ENCODE results near the gene LIPC.

LIPC gene

DNA sequence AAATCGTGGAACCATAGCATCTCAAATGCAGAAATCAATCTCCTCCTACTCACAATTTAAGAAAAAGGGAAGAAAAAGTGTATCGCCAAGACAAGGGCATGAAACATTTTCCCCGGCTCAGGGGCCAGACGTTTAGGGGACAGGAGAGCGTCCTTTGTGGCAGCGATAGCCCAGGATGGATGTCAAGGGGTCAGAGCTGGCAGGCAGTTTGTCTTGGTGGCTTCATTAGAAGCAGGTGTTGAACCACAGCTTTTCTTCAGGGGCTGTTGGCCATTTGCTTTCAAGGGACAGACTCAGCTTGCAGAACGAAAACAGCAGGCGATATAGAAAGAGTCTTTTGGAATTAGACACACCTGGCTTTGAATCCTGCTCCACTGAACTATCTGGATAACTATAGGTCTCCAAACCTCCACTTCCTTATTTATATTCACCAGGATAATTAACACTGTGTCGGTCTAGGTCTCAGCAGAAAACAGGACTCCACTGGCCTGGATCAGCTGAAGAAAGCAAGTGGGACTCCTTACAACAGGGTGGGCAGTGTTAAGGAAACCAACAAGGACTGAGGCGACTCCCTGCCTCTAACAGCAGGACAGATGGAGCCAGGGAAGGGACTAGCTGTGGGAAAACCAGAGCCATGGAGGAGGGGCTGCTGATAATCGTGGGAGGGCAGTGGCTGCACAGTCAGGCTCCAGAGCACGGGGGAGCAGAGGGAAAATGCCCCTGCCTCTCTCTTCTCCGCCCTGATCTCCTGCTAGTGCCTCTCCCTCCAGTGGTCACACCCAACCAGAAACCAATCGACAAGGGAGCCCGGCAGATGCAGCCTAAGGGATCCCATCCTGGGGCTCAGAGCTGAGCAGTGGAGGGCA, 123.6 kb downstream of the LIPC start:
- in situ Hi-C loops (cut with HindIII; ENCODE audit: low sequenced_read_pairs): no loop called here
- TF ChIP-seq, protein P1, sequence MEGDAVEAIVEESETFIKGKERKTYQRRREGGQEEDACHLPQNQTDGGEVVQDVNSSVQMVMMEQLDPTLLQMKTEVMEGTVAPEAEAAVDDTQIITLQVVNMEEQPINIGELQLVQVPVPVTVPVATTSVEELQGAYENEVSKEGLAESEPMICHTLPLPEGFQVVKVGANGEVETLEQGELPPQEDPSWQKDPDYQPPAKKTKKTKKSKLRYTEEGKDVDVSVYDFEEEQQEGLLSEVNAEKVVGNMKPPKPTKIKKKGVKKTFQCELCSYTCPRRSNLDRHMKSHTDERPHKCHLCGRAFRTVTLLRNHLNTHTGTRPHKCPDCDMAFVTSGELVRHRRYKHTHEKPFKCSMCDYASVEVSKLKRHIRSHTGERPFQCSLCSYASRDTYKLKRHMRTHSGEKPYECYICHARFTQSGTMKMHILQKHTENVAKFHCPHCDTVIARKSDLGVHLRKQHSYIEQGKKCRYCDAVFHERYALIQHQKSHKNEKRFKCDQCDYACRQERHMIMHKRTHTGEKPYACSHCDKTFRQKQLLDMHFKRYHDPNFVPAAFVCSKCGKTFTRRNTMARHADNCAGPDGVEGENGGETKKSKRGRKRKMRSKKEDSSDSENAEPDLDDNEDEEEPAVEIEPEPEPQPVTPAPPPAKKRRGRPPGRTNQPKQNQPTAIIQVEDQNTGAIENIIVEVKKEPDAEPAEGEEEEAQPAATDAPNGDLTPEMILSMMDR (IDR thresholded peaks at IDR 0.05; ENCODE audit: low read depth, low read length): no peak
- DNase-seq (ENCODE audit: low read depth, low spot score): no peak
- H3K4me3 ChIP-seq (ENCODE audit: low read depth, low read length): no peak overlapping the region

DNA sequence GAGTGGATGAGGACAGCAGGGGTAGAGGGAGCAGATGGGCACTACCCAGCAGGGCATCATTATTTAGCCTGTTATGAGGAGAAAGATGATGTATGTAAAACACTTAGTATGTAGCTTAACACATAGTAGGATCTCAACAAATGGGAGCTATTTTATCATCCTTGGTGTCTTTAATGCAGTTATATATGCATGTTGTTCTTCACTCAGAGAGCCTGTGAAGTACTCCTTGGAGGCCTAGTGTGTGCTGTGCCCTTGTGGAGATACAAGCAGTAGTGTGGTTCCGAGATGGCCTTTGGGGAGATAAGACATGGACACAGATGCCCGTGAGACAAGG, 124.2 kb downstream of the LIPC start:
- no peak for DNase-seq (ENCODE audit: low read depth, low spot score)
- in situ Hi-C loops (cut with HindIII; ENCODE audit: low sequenced_read_pairs): no loop called here
- TF ChIP-seq, protein P1 (IDR thresholded peaks at IDR 0.05; ENCODE audit: low read depth, low read length): no peak
- no peak overlapping the region for H3K4me3 ChIP-seq (ENCODE audit: low read depth, low read length)

DNA sequence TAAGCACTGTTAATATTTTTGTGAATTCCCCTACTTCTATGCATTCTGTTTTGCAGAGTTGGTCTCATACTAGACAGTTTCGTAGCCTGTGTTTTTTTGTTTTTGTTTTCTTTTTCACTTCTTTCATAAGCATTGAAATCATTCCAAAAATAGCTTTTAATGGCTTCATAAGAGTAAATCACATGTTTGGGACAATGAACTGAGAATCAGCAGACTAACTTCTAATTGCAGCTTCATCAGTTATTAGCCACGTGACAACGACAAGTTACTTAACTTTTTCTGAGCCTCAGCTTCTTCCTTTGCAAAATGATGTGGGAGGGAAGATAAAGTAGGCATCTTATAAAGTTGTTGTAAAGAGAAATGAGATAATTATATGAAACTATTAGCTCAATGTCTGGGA, 124.8 kb downstream of the LIPC start:
- no peak overlapping the region for H3K4me3 ChIP-seq (ENCODE audit: low read depth, low read length)
- in situ Hi-C loops (cut with HindIII; ENCODE audit: low sequenced_read_pairs): no loop called here
- no peak for DNase-seq (ENCODE audit: low read depth, low spot score)
- TF ChIP-seq, protein P1 (IDR thresholded peaks at IDR 0.05; ENCODE audit: low read depth, low read length): no peak

DNA sequence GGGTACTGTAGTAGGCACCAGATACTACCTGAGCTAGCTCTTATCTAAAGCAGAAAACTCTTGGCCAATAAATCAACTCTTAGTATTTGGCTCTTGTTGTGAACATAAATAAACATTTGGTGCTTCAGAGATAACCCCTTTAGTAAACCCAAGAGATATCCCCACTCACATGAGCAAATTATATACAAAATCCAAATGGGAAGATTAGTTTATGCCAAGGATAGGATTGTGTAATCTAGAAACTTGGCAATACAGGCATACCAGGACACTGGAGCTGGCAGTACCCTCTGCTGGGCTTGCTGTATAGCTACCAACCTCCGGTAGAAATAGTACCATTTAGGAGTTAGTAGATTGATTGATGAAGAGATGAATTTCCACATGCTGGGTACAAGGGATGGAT, 127.0 kb downstream of the LIPC start:
- DNase-seq (ENCODE audit: low read depth, low spot score): no peak
- in situ Hi-C loops (cut with HindIII; ENCODE audit: low sequenced_read_pairs): no loop called here
- TF ChIP-seq, protein P1 (IDR thresholded peaks at IDR 0.05; ENCODE audit: low read depth, low read length): no peak
- H3K4me3 ChIP-seq (ENCODE audit: low read depth, low read length): no peak overlapping the region

DNA sequence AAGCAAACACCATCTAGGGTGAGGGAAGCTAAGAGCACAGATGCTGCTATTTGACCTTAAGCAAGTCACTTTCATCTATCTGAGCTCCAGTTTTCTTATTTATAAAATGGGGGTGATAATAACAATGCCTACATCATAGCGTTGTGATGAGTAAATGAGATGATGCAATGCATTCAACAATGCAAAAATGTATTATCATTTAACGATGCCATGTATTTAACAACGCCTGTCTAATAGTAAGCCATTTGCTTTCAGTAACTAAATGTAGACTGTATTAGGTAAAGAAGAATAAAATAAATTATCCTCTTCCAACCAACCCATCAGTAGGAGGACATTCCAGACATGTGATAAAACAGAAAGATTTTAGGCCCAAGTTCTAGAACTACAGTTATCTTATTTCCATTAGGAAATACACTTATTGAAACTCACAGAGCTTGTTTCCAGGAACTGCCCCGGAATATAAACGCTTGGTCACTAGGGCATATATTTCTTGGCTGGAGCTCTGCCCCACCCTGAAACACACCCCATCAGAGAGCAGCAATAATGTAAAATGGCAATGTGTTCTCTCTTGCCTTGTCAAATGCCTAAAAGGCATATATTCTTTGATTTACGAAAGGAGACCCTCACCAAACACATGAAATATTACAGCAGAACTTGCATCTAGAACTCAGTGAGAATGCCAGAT, 128.3 kb downstream of the LIPC start:
- in situ Hi-C loops (cut with HindIII; ENCODE audit: low sequenced_read_pairs): no loop called here
- TF ChIP-seq, protein P1 (IDR thresholded peaks at IDR 0.05; ENCODE audit: low read depth, low read length): no peak
- no peak for DNase-seq (ENCODE audit: low read depth, low spot score)
- no peak overlapping the region for H3K4me3 ChIP-seq (ENCODE audit: low read depth, low read length)

DNA sequence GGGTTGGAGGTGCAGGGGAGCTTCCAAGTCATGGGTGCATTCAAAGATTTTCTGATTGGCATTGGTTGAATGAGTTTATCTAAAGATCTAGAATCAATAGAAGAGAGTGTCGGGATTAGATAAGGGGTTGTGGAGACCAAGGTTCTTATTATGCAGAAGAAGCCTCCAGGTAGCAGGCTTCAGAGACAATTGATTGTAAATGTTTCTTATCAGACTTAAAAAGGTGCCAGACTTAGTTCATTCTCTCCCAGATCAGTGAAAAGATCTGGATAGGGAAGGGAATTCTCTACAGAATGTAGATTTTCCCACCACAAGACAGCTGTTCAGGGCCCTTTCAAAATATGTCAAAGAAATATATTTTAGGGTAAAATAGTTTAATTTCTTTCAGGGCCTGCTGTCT, 129.5 kb downstream of the LIPC start:
- no peak for DNase-seq (ENCODE audit: low read depth, low spot score)
- TF ChIP-seq, protein P1 (IDR thresholded peaks at IDR 0.05; ENCODE audit: low read depth, low read length): no peak
- in situ Hi-C loops (cut with HindIII; ENCODE audit: low sequenced_read_pairs): no loop called here

More for the DNA sequence above, 129.5 kb downstream of the LIPC start:
- H3K4me3 ChIP-seq (ENCODE audit: low read depth, low read length): no peak overlapping the region
